Measurements from ENCODE around the gene ACOX3.

ACOX3 gene

GRCh38 chr4:8384397-8385060 lies 56.0 kb downstream of the ACOX3 start:
- no peak overlapping the region for H3K4me3 Mint-ChIP-seq
- peaks cover 11% of the 10 kb centered on the region for H3K36me3 Mint-ChIP-seq (ENCODE audit: insufficient read depth)
- ATAC-seq (replicated peaks; ENCODE audit: extremely low read depth, poor library complexity, severe bottlenecking) (no peak), DNase-seq (ENCODE audit: low spot score in 2 of 2) (no peak)
- H3K27ac Mint-ChIP-seq (ENCODE audit: low read depth), result no peak overlapping the region
- no peaks in the 10 kb centered on the region for H3K4me1 Mint-ChIP-seq
- no peaks in the 10 kb centered on the region for H3K9me3 Mint-ChIP-seq
- H3K27me3 Mint-ChIP-seq, result no peaks in the 10 kb centered on the region

- ATAC-seq (replicated peaks; ENCODE audit: extremely low read depth, poor library complexity, severe bottlenecking), result no peak
- Mint-ChIP-seq H3K9me3 (no peaks in the 10 kb centered on the region), H3K27me3 (no peaks in the 10 kb centered on the region), H3K27ac (ENCODE audit: low read depth) (no peak overlapping the region), H3K36me3 (ENCODE audit: insufficient read depth) (peaks cover 11% of the 10 kb centered on the region), H3K4me3 (no peak overlapping the region), H3K4me1 (no peaks in the 10 kb centered on the region)
- DNase-seq (ENCODE audit: low spot score in 2 of 2), result no peak
Measured at GRCh38 chr4:8383451-8384160, 56.9 kb downstream of the ACOX3 start.

GRCh38 chr4:8383016-8383415 lies 57.5 kb downstream of the ACOX3 start:
- Mint-ChIP-seq H3K4me1 (no peaks in the 10 kb centered on the region), H3K4me3 (no peak overlapping the region), H3K27me3 (no peaks in the 10 kb centered on the region), H3K9me3 (no peaks in the 10 kb centered on the region), H3K27ac (ENCODE audit: low read depth) (no peak overlapping the region), H3K36me3 (ENCODE audit: insufficient read depth) (peaks cover 11% of the 10 kb centered on the region)
- ATAC-seq (replicated peaks; ENCODE audit: extremely low read depth, poor library complexity, severe bottlenecking), result no peak
- DNase-seq (ENCODE audit: low spot score in 2 of 2), result no peak

- Mint-ChIP-seq H3K4me1 (no peaks in the 10 kb centered on the region), H3K9me3 (no peaks in the 10 kb centered on the region), H3K27ac (ENCODE audit: low read depth) (peak overlapping the region; percentile 19), H3K27me3 (no peaks in the 10 kb centered on the region), H3K4me3 (no peak overlapping the region), H3K36me3 (ENCODE audit: insufficient read depth) (peaks cover 6% of the 10 kb centered on the region)
- ATAC-seq (replicated peaks; ENCODE audit: extremely low read depth, poor library complexity, severe bottlenecking) (no peak), DNase-seq (ENCODE audit: low spot score in 2 of 2) (no peak)
Measured at GRCh38 chr4:8381814-8382581, 58.5 kb downstream of the ACOX3 start.

GRCh38 chr4:8380511-8381415 lies 59.8 kb downstream of the ACOX3 start:
- Mint-ChIP-seq H3K27me3 (no peaks in the 10 kb centered on the region), H3K4me1 (no peaks in the 10 kb centered on the region), H3K9me3 (no peaks in the 10 kb centered on the region), H3K4me3 (no peak overlapping the region), H3K27ac (ENCODE audit: low read depth) (peak overlapping the region; percentile 19), H3K36me3 (ENCODE audit: insufficient read depth) (peaks cover 4% of the 10 kb centered on the region)
- DNase-seq (ENCODE audit: low spot score in 2 of 2) (no peak), ATAC-seq (replicated peaks; ENCODE audit: extremely low read depth, poor library complexity, severe bottlenecking) (no peak)

- Mint-ChIP-seq H3K9me3 (no peaks in the 10 kb centered on the region), H3K4me1 (no peaks in the 10 kb centered on the region), H3K36me3 (ENCODE audit: insufficient read depth) (peaks cover 2% of the 10 kb centered on the region), H3K27ac (ENCODE audit: low read depth) (no peak overlapping the region), H3K27me3 (no peaks in the 10 kb centered on the region), H3K4me3 (no peak overlapping the region)
- DNase-seq (ENCODE audit: low spot score in 2 of 2), result no peak
- no peak for ATAC-seq (replicated peaks; ENCODE audit: extremely low read depth, poor library complexity, severe bottlenecking)
Measured at GRCh38 chr4:8379771-8380170, 60.8 kb downstream of the ACOX3 start.

- H3K36me3 Mint-ChIP-seq (ENCODE audit: insufficient read depth), result no peaks in the 10 kb centered on the region
- no peaks in the 10 kb centered on the region for H3K9me3 Mint-ChIP-seq
- no peaks in the 10 kb centered on the region for H3K4me1 Mint-ChIP-seq
- no peak for DNase-seq (ENCODE audit: low spot score in 2 of 2)
- ATAC-seq (replicated peaks; ENCODE audit: extremely low read depth, poor library complexity, severe bottlenecking), result no peak
- no peak overlapping the region for H3K27ac Mint-ChIP-seq (ENCODE audit: low read depth)
- H3K4me3 Mint-ChIP-seq, result no peak overlapping the region
- no peaks in the 10 kb centered on the region for H3K27me3 Mint-ChIP-seq
Measured at GRCh38 chr4:8379281-8379680, 61.2 kb downstream of the ACOX3 start.

- no peaks in the 10 kb centered on the region for H3K36me3 Mint-ChIP-seq (ENCODE audit: insufficient read depth)
- no peak for DNase-seq (ENCODE audit: low spot score in 2 of 2)
Measured at GRCh38 chr4:8378776-8379175, 61.7 kb downstream of the ACOX3 start.

GRCh38 chr4:8378101-8378724 lies 62.3 kb downstream of the ACOX3 start:
- ATAC-seq (replicated peaks; ENCODE audit: extremely low read depth, poor library complexity, severe bottlenecking) (no peak), DNase-seq (ENCODE audit: low spot score in 2 of 2) (no peak)
- H3K36me3 Mint-ChIP-seq (ENCODE audit: insufficient read depth), result peaks cover 2% of the 10 kb centered on the region
- H3K4me1 Mint-ChIP-seq, result no peaks in the 10 kb centered on the region
- no peaks in the 10 kb centered on the region for H3K9me3 Mint-ChIP-seq
- no peak overlapping the region for H3K27ac Mint-ChIP-seq (ENCODE audit: low read depth)
- no peaks in the 10 kb centered on the region for H3K27me3 Mint-ChIP-seq
- H3K4me3 Mint-ChIP-seq, result no peak overlapping the region

More at GRCh38 chr4:8378776-8379175, 61.7 kb downstream of the ACOX3 start:
- no peak for ATAC-seq (replicated peaks; ENCODE audit: extremely low read depth, poor library complexity, severe bottlenecking)
- H3K9me3 Mint-ChIP-seq, result no peaks in the 10 kb centered on the region
- H3K27ac Mint-ChIP-seq (ENCODE audit: low read depth), result no peak overlapping the region
- no peaks in the 10 kb centered on the region for H3K27me3 Mint-ChIP-seq
- H3K4me1 Mint-ChIP-seq, result no peaks in the 10 kb centered on the region
- H3K4me3 Mint-ChIP-seq, result no peak overlapping the region

- H3K4me3 Mint-ChIP-seq, result no peak overlapping the region
- peaks cover 2% of the 10 kb centered on the region for H3K36me3 Mint-ChIP-seq (ENCODE audit: insufficient read depth)
- H3K9me3 Mint-ChIP-seq, result no peaks in the 10 kb centered on the region
- no peak overlapping the region for H3K27ac Mint-ChIP-seq (ENCODE audit: low read depth)
- H3K27me3 Mint-ChIP-seq, result no peaks in the 10 kb centered on the region
- H3K4me1 Mint-ChIP-seq, result no peaks in the 10 kb centered on the region
- DNase-seq (ENCODE audit: low spot score in 2 of 2), result no peak
- no peak for ATAC-seq (replicated peaks; ENCODE audit: extremely low read depth, poor library complexity, severe bottlenecking)
Measured at GRCh38 chr4:8377103-8378075, 63.1 kb downstream of the ACOX3 start.
